GM10266 (cell line): ENCODE data around the gene APBB3.

Experiments
- DNase-seq: peaks from one replicate; pipeline ENCODE4 v3.0.0; 2012; ENCODE audit errors: extremely low spot score
- TF ChIP-seq, protein P1 (sequence below): IDR thresholded peaks from 2 replicates; pipeline ENCODE4 v1.5.1; 2012; ENCODE audit warnings: mild to moderate bottlenecking, low read depth; ENCODE audit not compliant: control insufficient read depth, insufficient read depth; ENCODE audit errors: missing control alignments

The APBB3 gene

GRCh38 chr5:140545606-140546005, 18.8 kb downstream of the APBB3 start:
- no peak for DNase-seq
- TF ChIP-seq, protein P1, sequence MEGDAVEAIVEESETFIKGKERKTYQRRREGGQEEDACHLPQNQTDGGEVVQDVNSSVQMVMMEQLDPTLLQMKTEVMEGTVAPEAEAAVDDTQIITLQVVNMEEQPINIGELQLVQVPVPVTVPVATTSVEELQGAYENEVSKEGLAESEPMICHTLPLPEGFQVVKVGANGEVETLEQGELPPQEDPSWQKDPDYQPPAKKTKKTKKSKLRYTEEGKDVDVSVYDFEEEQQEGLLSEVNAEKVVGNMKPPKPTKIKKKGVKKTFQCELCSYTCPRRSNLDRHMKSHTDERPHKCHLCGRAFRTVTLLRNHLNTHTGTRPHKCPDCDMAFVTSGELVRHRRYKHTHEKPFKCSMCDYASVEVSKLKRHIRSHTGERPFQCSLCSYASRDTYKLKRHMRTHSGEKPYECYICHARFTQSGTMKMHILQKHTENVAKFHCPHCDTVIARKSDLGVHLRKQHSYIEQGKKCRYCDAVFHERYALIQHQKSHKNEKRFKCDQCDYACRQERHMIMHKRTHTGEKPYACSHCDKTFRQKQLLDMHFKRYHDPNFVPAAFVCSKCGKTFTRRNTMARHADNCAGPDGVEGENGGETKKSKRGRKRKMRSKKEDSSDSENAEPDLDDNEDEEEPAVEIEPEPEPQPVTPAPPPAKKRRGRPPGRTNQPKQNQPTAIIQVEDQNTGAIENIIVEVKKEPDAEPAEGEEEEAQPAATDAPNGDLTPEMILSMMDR = no peak

- TF ChIP-seq, protein P1 = no peak
- no peak for DNase-seq
These were observed 19.4 kb downstream of the APBB3 start for GRCh38 chr5:140544986-140545385.

DNA sequence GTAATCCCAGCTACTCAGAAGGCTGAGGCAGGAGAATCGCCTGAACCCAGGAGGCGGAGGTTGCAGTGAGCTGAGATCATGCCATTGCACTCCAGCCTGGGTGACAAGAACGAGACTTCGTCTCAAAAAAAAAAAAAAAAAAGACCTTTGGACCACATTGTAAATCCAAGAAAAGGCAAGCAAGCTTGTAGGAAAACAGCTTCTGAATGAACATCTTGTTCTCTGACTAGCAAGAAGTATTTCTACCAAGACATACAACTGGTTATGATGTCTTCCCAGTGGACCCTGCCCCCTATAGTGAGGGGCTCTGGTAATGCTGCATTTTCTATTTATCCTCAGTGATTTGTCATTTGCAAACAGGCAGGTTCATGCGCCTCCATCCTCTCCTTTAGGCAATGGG, 21.4 kb downstream of the APBB3 start:
- TF ChIP-seq, protein P1 = no peak
- no peak for DNase-seq

DNA sequence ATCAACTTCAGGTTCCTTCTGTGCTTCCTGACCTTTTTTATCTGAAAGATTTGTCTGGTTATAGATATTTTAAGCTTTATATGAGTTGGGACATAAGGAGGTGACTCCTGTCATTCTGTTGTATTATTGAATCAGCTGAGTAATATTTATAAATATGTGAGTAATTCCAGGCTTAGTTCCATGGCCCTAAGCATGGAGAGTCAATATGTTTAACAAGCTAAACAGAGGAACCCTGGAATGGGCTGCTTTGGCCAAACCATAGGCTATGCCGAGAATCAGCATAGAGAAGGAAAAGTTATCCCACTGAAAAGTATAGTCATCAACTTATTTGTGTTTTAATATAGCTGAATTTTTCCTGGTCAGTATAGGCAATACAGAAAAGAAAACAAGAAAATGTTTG, 24.2 kb downstream of the APBB3 start:
- no peak for DNase-seq
- TF ChIP-seq, protein P1 = no peak

DNA sequence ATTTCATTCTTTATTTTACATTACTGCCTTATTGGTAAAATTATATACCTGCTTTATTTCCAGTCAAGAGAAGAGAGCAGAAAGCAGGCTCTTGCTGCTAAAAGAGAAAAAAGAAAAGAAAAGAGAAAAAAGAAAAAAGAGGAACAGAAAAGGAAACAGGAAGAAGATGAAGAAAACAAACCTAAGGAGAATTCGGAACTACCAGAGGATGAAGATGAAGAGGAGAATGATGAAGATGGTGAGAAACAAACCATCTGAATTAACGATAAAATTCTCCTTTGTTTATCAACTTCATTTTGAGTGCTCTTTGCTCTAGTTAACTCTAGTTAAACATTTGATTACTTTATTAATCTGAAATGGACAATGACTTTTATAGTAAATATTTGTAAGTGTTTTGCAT, 40.4 kb downstream of the APBB3 start:
- DNase-seq = no peak
- TF ChIP-seq, protein P1 = no peak

GRCh38 chr5:140513124-140513523, 51.3 kb downstream of the APBB3 start:
- DNase-seq = no peak
- TF ChIP-seq, protein P1 = no peak

DNA sequence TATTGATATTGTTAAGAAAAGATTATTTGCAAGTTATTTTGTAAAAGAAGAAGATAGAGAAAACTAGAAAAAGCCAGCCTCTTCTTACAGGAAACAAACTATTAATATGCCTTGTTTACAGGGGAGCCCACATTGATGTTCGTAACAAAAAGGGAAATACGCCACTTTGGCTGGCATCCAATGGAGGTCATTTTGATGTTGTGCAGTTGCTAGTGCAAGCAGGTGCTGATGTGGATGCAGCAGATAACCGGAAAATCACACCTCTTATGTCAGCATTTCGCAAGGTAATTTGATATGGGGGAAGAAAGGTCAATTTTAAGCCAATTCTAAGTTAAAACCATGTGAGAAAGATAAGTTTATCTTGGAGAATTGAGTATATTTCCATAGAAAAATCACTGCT, 54.5 kb downstream of the APBB3 start:
- TF ChIP-seq, protein P1 = no peak
- no peak for DNase-seq
